MM.1S (cell line): ENCODE results near the gene RANBP2.

Experiments used
- CTCF ChIP-seq: fragments of 300-600 bp; sonication (generic); IDR thresholded peaks from 2 replicates; pipeline ENCODE4 v1.5.1; 2016; ENCODE audit warnings: antibody characterized with exemption, low read length, mixed read lengths
- EZH2 ChIP-seq: fragments of 300-600 bp; sonication (generic); optimal IDR thresholded peaks from 2 replicates; pipeline ENCODE3; 2017; ENCODE audit warnings: low read depth, mild to moderate bottlenecking, antibody characterized with exemption, low read length, mixed read lengths
- EZH2phosphoT487 ChIP-seq: fragments of 300-600 bp; sonication (generic); IDR thresholded peaks from 2 replicates; pipeline ENCODE4 v1.6.1; 2018; ENCODE audit warnings: antibody characterized with exemption, low read length

GRCh38 chr2:108809936-108810335 is 90.7 kb downstream of the RANBP2 start:
- no peak for TF ChIP-seq CTCF
- no peak for TF ChIP-seq EZH2phosphoT487
- TF ChIP-seq EZH2, result no peak
